GM23338 (cell line): ENCODE data around the gene MYO1G. TPM values are rescaled to one million over a fixed set of nuclear protein-coding genes. Genes with fewer than 3 reads are reported as not detected.

Experiments
- ATAC-seq: fragments of 200-7000 bp; cut with Tn5 transposase; 3 replicates; pipeline ENCODE4 v1.9.1; 2020
- DNase-seq: peaks from one replicate; pipeline ENCODE4 v3.0.0-alpha.2; 2015; ENCODE audit warnings: low spot score
- H2AFZ ChIP-seq: fragments of 200-600 bp; sonication (generic); 2 replicates; pipeline ENCODE4 v1.8.0; 2016; ENCODE audit warnings: antibody characterized with exemption, mild to moderate bottlenecking, moderate library complexity
- H3F3A ChIP-seq: fragments of 200-600 bp; sonication (generic); replicated peaks from 2 replicates; pipeline ENCODE4 v1.8.0; 2017; ENCODE audit warnings: antibody characterized with exemption, mixed run types, low read depth
- H3K27ac ChIP-seq: fragments of 200-600 bp; sonication (generic); 2 replicates; pipeline ENCODE4 v1.6.1; 2016; ENCODE audit warnings: low read depth
- H3K27me3 ChIP-seq: fragments of 200-600 bp; sonication (generic); 2 replicates; pipeline ENCODE4 v1.8.0; 2016; ENCODE audit warnings: mild to moderate bottlenecking, mixed run types, moderate library complexity; ENCODE audit not compliant: insufficient read depth
- H3K36me3 ChIP-seq: fragments of 200-600 bp; sonication (generic); 2 replicates; pipeline ENCODE4 v1.8.0; 2016; ENCODE audit warnings: mild to moderate bottlenecking; ENCODE audit not compliant: insufficient read depth
- H3K4me1 ChIP-seq: fragments of 200-600 bp; sonication (generic); 2 replicates; pipeline ENCODE4 v1.8.0; 2016; ENCODE audit warnings: mild to moderate bottlenecking, moderate library complexity; ENCODE audit not compliant: insufficient read depth
- H3K4me2 ChIP-seq: fragments of 200-600 bp; sonication (generic); 2 replicates; pipeline ENCODE4 v1.7.1; 2017; ENCODE audit warnings: mixed run types
- H3K4me3 ChIP-seq: fragments of 200-600 bp; sonication (generic); 2 replicates; pipeline ENCODE4 v1.6.1; 2016; ENCODE audit warnings: mixed run types
- H3K79me2 ChIP-seq: fragments of 200-600 bp; sonication (generic); replicated peaks from 2 replicates; pipeline ENCODE4 v1.8.0; 2017; ENCODE audit warnings: mild to moderate bottlenecking; ENCODE audit not compliant: insufficient read depth
- H3K9me2 ChIP-seq: fragments of 200-600 bp; sonication (generic); 2 replicates; pipeline ENCODE4 v1.8.0; 2017; ENCODE audit not compliant: insufficient read depth
- H4K20me1 ChIP-seq: fragments of 200-600 bp; sonication (generic); replicated peaks from 2 replicates; pipeline ENCODE4 v1.8.0; 2017; ENCODE audit warnings: mild to moderate bottlenecking; ENCODE audit not compliant: insufficient read depth
- H3K27ac Mint-ChIP-seq: 2 replicates; pipeline ENCODE4 v1.8.0; 2020; ENCODE audit warnings: inconsistent platforms, mild to moderate bottlenecking, moderate library complexity, mixed read lengths
- H3K27me3 Mint-ChIP-seq: 3 replicates; pipeline ENCODE4 v1.8.0; 2022; ENCODE audit warnings: low read depth, mild to moderate bottlenecking, moderate library complexity, mixed read lengths, inconsistent platforms; ENCODE audit not compliant: insufficient read depth, poor library complexity
- H3K36me3 Mint-ChIP-seq: 3 replicates; pipeline ENCODE4 v1.8.0; 2021; ENCODE audit warnings: low read depth, mild to moderate bottlenecking, inconsistent platforms, moderate library complexity, mixed read lengths
- H3K4me1 Mint-ChIP-seq: 3 replicates; pipeline ENCODE4 v1.8.0; 2020; ENCODE audit warnings: mild to moderate bottlenecking, inconsistent platforms, mixed read lengths
- H3K4me3 Mint-ChIP-seq: 3 replicates; pipeline ENCODE4 v1.8.0; 2021; ENCODE audit warnings: moderate library complexity, mild to moderate bottlenecking, inconsistent platforms, mixed read lengths
- H3K9me3 Mint-ChIP-seq: 3 replicates; pipeline ENCODE4 v1.8.0; 2020; ENCODE audit warnings: moderate library complexity, mild to moderate bottlenecking, inconsistent platforms, mixed read lengths
- CREB1 ChIP-seq: fragments of 250-450 bp; sonication (Bioruptor Pico); IDR thresholded peaks from 2 replicates; pipeline ENCODE4 v1.5.0; 2020; ENCODE audit warnings: low read depth, mild to moderate bottlenecking, moderate library complexity
- CTCF ChIP-seq, 2 experiments: fragments of 200-600 bp in 1 of 2; sonication (generic) in 1 of 2; conservative IDR thresholded peaks; 2 replicates each; pipeline versions ENCODE4 v1.5.1 to v1.6.1; 2016 to 2017; ENCODE audit warnings: antibody characterized with exemption in 2 of 2, low read depth in 2 of 2, mild to moderate bottlenecking in 2 of 2, moderate library complexity in 1 of 2
- EZH2 ChIP-seq: fragments of 200-600 bp; sonication (generic); IDR thresholded peaks from one replicate; pipeline ENCODE4 v1.8.0; 2017; ENCODE audit warnings: antibody characterized with exemption, mild to moderate bottlenecking, low read depth; ENCODE audit not compliant: unreplicated experiment
- EZH2phosphoT487 ChIP-seq: fragments of 200-600 bp; sonication (generic); IDR thresholded peaks from one replicate; pipeline ENCODE4 v1.8.1; 2018; ENCODE audit warnings: antibody characterized with exemption; ENCODE audit not compliant: unreplicated experiment
- JUNB ChIP-seq: IDR thresholded peaks from one replicate; pipeline ENCODE4 v1.6.1; 2016; ENCODE audit warnings: antibody characterized with exemption; ENCODE audit not compliant: unreplicated experiment
- NANOG ChIP-seq: IDR thresholded peaks from 2 replicates; pipeline ENCODE4 v1.6.1; 2016; ENCODE audit warnings: antibody characterized with exemption, borderline replicate concordance
- POLR2AphosphoS5 ChIP-seq: IDR thresholded peaks from 2 replicates; pipeline ENCODE4 v1.6.1; 2016; ENCODE audit warnings: antibody characterized with exemption, low read depth
- STAT1 ChIP-seq: IDR thresholded peaks from one replicate; pipeline ENCODE4 v1.6.1; 2016; ENCODE audit warnings: antibody characterized with exemption; ENCODE audit not compliant: unreplicated experiment
- ZNF114 ChIP-seq: fragments of 250-450 bp; sonication (Bioruptor Pico); IDR thresholded peaks from 2 replicates; pipeline ENCODE4 v1.5.0; 2020; ENCODE audit warnings: mild to moderate bottlenecking, moderate library complexity
- ZNF331 ChIP-seq: fragments of 250-450 bp; sonication (Bioruptor Pico); IDR thresholded peaks from 2 replicates; pipeline ENCODE4 v1.5.0; 2020; ENCODE audit warnings: low read depth, mild to moderate bottlenecking, moderate library complexity
- polyA plus RNA-seq: library from polyadenylated mRNA; unstranded; fragments of >200 nt; fragmentation: Nextera tagmentation; extraction: Ambion mirVana; gene quantifications from 2 replicates; pipeline ENCODE4 v1.2.1, GENCODE V29; 2016
- total RNA-seq: library from RNA; depleted of rRNA; stranded (reverse); fragments of >200 nt; shearing (Covaris generic); gene quantifications from 2 replicates; pipeline ENCODE4 v1.2.3, GENCODE V29; 2014
- TF ChIP-seq, protein P1 (sequence below): fragments of 250-450 bp; sonication (Bioruptor Pico); IDR thresholded peaks from 2 replicates; pipeline ENCODE4 v1.5.0; 2020; ENCODE audit warnings: mild to moderate bottlenecking, moderate library complexity
- TF ChIP-seq, protein P2 (sequence below): IDR thresholded peaks from one replicate; pipeline ENCODE4 v1.6.1; 2018; ENCODE audit warnings: antibody characterized with exemption; ENCODE audit not compliant: unreplicated experiment
- TF ChIP-seq, protein P3 (sequence below): IDR thresholded peaks from 2 replicates; pipeline ENCODE4 v1.6.1; 2016; ENCODE audit warnings: antibody characterized with exemption

MYO1G gene
- total and polyA plus RNA-seq, 2 experiments from 2014 or later = 0.10 to 0.11 TPM

DNA sequence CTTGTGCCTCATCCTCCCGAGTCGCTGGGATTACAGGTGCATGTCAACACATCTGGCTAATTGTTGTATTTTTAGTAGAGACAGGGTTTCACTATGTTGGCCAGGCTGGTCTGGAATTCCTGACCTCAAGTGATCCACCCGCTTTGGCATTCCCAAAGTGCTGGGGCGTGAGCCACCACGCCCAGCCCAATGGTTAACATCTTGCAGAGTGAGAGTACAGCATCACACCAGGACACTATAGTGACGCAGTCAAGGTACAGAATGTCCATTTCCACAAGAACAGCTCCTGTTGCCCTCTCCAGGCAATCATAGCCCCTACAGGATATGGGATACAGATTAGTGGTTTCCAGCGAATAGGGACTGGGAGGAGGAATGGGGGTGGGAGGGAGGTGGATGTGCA, 34.0 kb downstream of the MYO1G start:
- Histone ChIP-seq H4K20me1 (no peaks in the 10 kb centered on the region), H3K4me3 (no peak overlapping the region), H3K4me2 (no peak overlapping the region), H3K27ac (no peak overlapping the region), H2AFZ (no peak overlapping the region; the same call in 1 of the 2 replicates), H3K4me1 (no peaks in the 10 kb centered on the region), H3F3A (no peaks in the 10 kb centered on the region), H3K27me3 (no peaks in the 10 kb centered on the region), H3K79me2 (no peaks in the 10 kb centered on the region), H3K36me3 (no peaks in the 10 kb centered on the region), H3K9me2 (no peaks in the 10 kb centered on the region)
- no peaks in the 10 kb centered on the region for H3K9me3 Mint-ChIP-seq
- H3K4me3 Mint-ChIP-seq = no peak overlapping the region
- H3K27me3 Mint-ChIP-seq = peaks cover 3% of the 10 kb centered on the region
- no peak for TF ChIP-seq EZH2
- TF ChIP-seq STAT1 = no peak
- no peak for TF ChIP-seq CREB1 (CRISPR knock-in tag)
- TF ChIP-seq EZH2phosphoT487 = no peak
- TF ChIP-seq, protein P1, sequence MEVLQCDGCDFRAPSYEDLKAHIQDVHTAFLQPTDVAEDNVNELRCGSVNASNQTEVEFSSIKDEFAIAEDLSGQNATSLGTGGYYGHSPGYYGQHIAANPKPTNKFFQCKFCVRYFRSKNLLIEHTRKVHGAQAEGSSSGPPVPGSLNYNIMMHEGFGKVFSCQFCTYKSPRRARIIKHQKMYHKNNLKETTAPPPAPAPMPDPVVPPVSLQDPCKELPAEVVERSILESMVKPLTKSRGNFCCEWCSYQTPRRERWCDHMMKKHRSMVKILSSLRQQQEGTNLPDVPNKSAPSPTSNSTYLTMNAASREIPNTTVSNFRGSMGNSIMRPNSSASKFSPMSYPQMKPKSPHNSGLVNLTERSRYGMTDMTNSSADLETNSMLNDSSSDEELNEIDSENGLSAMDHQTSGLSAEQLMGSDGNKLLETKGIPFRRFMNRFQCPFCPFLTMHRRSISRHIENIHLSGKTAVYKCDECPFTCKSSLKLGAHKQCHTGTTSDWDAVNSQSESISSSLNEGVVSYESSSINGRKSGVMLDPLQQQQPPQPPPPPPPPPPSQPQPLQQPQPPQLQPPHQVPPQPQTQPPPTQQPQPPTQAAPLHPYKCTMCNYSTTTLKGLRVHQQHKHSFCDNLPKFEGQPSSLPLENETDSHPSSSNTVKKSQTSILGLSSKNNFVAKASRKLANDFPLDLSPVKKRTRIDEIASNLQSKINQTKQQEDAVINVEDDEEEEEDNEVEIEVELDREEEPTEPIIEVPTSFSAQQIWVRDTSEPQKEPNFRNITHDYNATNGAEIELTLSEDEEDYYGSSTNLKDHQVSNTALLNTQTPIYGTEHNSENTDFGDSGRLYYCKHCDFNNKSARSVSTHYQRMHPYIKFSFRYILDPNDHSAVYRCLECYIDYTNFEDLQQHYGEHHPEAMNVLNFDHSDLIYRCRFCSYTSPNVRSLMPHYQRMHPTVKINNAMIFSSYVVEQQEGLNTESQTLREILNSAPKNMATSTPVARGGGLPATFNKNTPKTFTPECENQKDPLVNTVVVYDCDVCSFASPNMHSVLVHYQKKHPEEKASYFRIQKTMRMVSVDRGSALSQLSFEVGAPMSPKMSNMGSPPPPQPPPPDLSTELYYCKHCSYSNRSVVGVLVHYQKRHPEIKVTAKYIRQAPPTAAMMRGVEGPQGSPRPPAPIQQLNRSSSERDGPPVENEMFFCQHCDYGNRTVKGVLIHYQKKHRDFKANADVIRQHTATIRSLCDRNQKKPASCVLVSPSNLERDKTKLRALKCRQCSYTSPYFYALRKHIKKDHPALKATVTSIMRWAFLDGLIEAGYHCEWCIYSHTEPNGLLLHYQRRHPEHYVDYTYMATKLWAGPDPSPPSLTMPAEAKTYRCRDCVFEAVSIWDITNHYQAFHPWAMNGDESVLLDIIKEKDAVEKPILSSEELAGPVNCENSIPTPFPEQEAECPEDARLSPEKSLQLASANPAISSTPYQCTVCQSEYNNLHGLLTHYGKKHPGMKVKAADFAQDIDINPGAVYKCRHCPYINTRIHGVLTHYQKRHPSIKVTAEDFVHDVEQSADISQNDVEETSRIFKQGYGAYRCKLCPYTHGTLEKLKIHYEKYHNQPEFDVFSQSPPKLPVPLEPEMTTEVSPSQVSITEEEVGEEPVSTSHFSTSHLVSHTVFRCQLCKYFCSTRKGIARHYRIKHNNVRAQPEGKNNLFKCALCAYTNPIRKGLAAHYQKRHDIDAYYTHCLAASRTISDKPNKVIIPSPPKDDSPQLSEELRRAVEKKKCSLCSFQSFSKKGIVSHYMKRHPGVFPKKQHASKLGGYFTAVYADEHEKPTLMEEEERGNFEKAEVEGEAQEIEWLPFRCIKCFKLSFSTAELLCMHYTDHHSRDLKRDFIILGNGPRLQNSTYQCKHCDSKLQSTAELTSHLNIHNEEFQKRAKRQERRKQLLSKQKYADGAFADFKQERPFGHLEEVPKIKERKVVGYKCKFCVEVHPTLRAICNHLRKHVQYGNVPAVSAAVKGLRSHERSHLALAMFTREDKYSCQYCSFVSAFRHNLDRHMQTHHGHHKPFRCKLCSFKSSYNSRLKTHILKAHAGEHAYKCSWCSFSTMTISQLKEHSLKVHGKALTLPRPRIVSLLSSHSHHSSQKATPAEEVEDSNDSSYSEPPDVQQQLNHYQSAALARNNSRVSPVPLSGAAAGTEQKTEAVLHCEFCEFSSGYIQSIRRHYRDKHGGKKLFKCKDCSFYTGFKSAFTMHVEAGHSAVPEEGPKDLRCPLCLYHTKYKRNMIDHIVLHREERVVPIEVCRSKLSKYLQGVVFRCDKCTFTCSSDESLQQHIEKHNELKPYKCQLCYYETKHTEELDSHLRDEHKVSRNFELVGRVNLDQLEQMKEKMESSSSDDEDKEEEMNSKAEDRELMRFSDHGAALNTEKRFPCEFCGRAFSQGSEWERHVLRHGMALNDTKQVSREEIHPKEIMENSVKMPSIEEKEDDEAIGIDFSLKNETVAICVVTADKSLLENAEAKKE (CRISPR knock-in tag) = no peak
- TF ChIP-seq ZNF331 (CRISPR knock-in tag) = no peak
- TF ChIP-seq CTCF (conservative IDR thresholded peaks at IDR 0.05; ENCODE audit: low read depth in 2 of 2) = no peak
- TF ChIP-seq NANOG = no peak
- no peak for TF ChIP-seq ZNF114 (CRISPR knock-in tag)
- TF ChIP-seq, protein P2, sequence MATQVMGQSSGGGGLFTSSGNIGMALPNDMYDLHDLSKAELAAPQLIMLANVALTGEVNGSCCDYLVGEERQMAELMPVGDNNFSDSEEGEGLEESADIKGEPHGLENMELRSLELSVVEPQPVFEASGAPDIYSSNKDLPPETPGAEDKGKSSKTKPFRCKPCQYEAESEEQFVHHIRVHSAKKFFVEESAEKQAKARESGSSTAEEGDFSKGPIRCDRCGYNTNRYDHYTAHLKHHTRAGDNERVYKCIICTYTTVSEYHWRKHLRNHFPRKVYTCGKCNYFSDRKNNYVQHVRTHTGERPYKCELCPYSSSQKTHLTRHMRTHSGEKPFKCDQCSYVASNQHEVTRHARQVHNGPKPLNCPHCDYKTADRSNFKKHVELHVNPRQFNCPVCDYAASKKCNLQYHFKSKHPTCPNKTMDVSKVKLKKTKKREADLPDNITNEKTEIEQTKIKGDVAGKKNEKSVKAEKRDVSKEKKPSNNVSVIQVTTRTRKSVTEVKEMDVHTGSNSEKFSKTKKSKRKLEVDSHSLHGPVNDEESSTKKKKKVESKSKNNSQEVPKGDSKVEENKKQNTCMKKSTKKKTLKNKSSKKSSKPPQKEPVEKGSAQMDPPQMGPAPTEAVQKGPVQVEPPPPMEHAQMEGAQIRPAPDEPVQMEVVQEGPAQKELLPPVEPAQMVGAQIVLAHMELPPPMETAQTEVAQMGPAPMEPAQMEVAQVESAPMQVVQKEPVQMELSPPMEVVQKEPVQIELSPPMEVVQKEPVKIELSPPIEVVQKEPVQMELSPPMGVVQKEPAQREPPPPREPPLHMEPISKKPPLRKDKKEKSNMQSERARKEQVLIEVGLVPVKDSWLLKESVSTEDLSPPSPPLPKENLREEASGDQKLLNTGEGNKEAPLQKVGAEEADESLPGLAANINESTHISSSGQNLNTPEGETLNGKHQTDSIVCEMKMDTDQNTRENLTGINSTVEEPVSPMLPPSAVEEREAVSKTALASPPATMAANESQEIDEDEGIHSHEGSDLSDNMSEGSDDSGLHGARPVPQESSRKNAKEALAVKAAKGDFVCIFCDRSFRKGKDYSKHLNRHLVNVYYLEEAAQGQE = no peak
- no peak for TF ChIP-seq JUNB
- no peak for TF ChIP-seq POLR2AphosphoS5
- TF ChIP-seq, protein P3, sequence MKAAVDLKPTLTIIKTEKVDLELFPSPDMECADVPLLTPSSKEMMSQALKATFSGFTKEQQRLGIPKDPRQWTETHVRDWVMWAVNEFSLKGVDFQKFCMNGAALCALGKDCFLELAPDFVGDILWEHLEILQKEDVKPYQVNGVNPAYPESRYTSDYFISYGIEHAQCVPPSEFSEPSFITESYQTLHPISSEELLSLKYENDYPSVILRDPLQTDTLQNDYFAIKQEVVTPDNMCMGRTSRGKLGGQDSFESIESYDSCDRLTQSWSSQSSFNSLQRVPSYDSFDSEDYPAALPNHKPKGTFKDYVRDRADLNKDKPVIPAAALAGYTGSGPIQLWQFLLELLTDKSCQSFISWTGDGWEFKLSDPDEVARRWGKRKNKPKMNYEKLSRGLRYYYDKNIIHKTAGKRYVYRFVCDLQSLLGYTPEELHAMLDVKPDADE = no peak
- no peak overlapping the region for H3K27ac Mint-ChIP-seq
- DNase-seq (no peak), ATAC-seq (peak; percentile 29; the same call in 1 of the 3 replicates)
- no peaks in the 10 kb centered on the region for H3K36me3 Mint-ChIP-seq
- H3K4me1 Mint-ChIP-seq = 0 out of 3 replicates have a peak, but pooled peaks cover 2% of the 10 kb centered on the region
